Motor neuron (in vitro differentiated cells): ENCODE measurements around the gene NOL3. TPM values are rescaled to one million over a fixed set of nuclear protein-coding genes. Genes with fewer than 3 reads are reported as not detected.

Experiments
- ATAC-seq, 8 experiments: fragments of 200-7000 bp; cut with Tn5 transposase; replicated peaks in 6 of 8; 2 replicates each; pipeline ENCODE4 v1.8.0; 2021; ENCODE audit warnings: mild to moderate bottlenecking in 8 of 8, moderate library complexity in 8 of 8
- H3K27ac ChIP-seq, 2 donors: fragments of 250-450 bp; sonication (Bioruptor Pico); 2 replicates each; pipeline ENCODE4 v1.9.0; 2021; ENCODE audit warnings: antibody characterized with exemption in 2 of 2, mild to moderate bottlenecking in 2 of 2, moderate library complexity in 1 of 2
- H3K4me1 ChIP-seq, 2 donors: fragments of 250-450 bp; sonication (Bioruptor Pico); replicated peaks in 1 of 2; 2 replicates each; pipeline ENCODE4 v1.6.1; 2021; ENCODE audit warnings: antibody characterized with exemption in 2 of 2, mild to moderate bottlenecking in 2 of 2, moderate library complexity in 1 of 2
- H3K4me3 ChIP-seq, 5 donors: fragments of 250-450 bp; sonication (Bioruptor Pico); 2 replicates each; pipeline ENCODE4 v1.9.0; 2021; ENCODE audit warnings: antibody characterized with exemption in 5 of 5, mild to moderate bottlenecking in 5 of 5, moderate library complexity in 4 of 5
- WGBS, 10 experiments: fragments of 450-650 bp; shearing (Covaris generic); methylation state at CpG; one replicate each; pipeline ENCODE4 v1.0.0; 2022; 5-methylcytosine and 5-hydroxymethylcytosine counted together
- in situ Hi-C, 9 experiments: fragments of 400-800 bp; cut with MboI; loops; one replicate each; pipeline ENCODE4 v1.15.0; 2021; ENCODE audit warnings: low sequenced_read_pairs in 9 of 9, low pct_unique_long_range_greater_than_20kb in 2 of 9; ENCODE audit not compliant: unreplicated experiment in 9 of 9
- total RNA-seq, 8 experiments: library from RNA; unstranded; fragments of 300-600 nt; gene quantifications; 2 replicates each; pipeline versions ENCODE4 v1.2.3 to v1.2.4, GENCODE V29; 2022

Gene NOL3
- total RNA-seq, 8 experiments from 2014 or later, result 7.3 to 28.0 (median 15.3) TPM

DNA sequence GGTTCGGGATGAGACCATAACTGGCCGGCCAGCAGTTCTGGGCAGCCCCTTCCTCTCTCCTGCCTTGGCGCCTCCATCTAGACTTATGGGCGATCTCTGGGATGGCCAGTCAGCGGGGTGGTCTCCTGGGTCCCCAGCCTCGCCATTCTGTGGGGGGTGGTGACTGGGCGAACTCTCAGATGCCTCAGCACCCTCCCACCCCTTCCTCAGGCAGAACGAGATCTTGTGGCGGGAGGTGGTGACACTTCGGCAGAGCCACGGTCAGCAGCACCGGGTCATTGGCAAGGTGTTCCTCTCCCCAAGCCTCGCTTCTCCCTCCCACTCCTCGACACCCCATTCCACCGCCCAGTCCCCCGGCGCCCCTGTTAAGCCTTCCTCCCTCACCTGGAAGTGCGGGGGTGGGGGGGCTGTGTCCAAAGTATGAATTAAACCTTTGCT, 4.2 kb upstream of the NOL3 start:
- H3K27ac ChIP-seq, result no peak overlapping the region
- no peak overlapping the region for H3K4me3 ChIP-seq
- ATAC-seq, result no peak
- in situ Hi-C loops, result loop anchor here in 8 of 9 experiments (25.0 kb wide), 2 partner anchors 179 to 204 kb away; partner anchors contain the start of genes CES3 (in 7 of the 8) and CES4A (in 1 of the 8)
- H3K4me1 ChIP-seq, result peaks cover 24 to 32% of the 10 kb centered on the region in 2 donors
- 30 to 34% methylated on average over 2 to 3 of the region's 18 CpGs; no CpG with 5 or more reads in 8 of the 10 experiments for WGBS, 10 experiments

DNA sequence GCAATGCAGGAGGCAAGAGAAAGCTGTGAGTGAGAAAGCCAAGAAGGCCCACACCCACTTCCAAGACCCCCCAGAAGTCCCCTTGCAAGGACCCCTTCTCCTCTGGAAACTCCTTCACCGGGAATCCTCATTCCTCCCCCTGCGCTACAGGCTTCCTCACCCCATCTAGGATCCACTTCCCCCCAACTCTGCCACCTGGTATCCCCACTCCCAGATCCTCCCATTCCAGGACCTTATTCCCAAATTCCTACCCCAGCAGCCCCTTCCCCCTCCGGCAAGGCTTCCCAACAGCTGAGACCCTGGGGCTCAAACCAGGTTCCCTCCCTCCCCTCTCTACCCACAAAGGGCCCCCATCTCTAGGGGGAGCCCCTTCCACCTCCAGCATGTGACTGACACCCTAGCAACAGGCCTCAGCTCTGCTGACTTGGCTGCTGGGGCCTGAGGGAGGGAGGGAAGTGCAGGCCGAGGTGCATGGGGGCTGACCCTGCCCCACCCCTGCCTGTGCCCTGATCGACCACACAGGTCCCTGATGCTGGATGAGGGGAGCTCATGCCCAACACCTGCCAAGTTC, 3.7 kb upstream of the NOL3 start:
- Histone ChIP-seq H3K27ac (no peak overlapping the region), H3K4me1 (peaks cover 26 to 36% of the 10 kb centered on the region in 2 donors), H3K4me3 (no peak overlapping the region)
- in situ Hi-C loops, result loop anchor here in 8 of 9 experiments (25.0 kb wide), 2 partner anchors 179 to 204 kb away; partner anchors contain the start of genes CES3 (in 7 of the 8) and CES4A (in 1 of the 8)
- WGBS, 10 experiments, result 20 to 82% methylated on average over 1 to 2 of the region's 5 CpGs; no CpG with 5 or more reads in 8 of the 10 experiments
- ATAC-seq, result no peak

DNA sequence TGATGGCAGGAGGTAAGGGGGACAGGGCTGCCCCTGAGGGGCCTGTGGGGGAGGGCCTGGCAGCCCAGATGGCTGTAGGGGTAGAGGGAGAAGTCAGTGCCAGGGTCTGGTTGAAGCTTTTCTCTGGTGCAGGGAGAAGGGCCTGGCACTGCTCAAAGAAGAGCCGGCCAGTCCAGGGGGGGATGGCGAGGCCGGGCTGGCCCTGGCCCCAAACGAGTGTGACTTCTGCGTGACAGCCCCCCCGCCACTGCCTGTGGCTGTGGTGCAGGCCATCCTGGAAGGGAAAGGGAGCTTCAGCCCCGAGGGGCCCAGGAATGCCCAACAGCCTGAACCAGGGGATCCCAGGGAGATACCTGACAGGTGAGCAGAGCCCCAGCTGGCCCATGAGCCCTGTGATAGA, 2.8 kb upstream of the NOL3 start:
- 60 to 83% methylated on average over 1 of the region's 7 CpGs; no CpG with 5 or more reads in 8 of the 10 experiments for WGBS, 10 experiments
- in situ Hi-C loops, result loop anchor here in 8 of 9 experiments (25.0 kb wide), 2 partner anchors 180 to 205 kb away; partner anchors contain the start of genes CES3 (in 7 of the 8) and CES4A (in 1 of the 8)

DNA sequence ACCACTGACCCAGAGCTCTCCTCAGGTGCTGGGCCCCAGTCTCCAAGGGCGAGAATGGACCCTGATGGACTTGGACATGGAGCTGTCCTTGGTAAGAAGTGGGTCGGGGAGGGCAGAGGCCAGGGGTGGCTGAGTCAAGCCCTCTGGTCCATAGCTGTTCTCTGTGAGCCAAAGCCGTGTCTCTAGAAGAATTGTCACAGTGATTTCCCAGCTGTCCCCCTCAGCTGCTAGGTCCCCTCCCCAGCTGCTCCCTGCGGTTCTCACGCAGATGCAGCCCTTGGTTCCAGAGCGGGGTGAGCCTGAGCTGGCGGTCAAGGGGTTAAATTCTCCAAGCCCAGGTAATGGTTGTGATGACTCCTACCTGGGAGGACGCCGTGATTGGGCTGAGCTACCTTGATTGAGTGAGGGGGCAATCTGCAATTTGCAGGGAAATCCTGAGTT, 1.3 kb upstream of the NOL3 start:
- ATAC-seq, result no peak

More for the DNA sequence above, 2.8 kb upstream of the NOL3 start:
- no peak overlapping the region for H3K27ac ChIP-seq
- H3K4me3 ChIP-seq, result no peak overlapping the region
- ATAC-seq, result no peak
- H3K4me1 ChIP-seq, result peaks cover 26 to 34% of the 10 kb centered on the region in 2 donors

DNA sequence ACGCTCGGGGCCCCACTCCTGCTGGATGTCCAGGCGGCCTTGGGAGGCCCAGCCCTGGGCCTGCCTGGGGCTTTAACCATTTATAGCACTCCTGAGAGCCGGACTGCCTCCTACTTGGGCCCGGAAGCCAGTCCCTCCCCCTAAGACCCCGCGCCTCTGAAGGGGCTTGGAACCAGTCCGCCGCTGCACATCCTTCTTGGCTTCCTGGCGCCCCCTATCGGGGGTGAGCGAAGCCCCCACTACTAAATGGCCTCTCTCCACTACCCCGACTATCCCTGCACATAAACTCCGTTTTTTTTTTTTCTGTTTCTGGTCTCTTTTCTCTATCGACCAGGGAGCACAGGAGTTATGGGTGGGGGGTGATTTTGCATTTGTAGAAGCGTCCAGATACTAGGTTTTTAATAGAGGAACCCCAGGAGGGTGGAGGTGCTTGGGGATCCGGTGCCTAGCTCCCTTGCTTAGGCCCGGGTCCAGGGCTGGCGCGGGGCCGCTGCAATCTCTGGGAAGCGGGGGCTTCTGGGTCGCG, 633 bp upstream of the NOL3 start:
- peaks cover 34 to 36% of the 10 kb centered on the region in 2 donors for H3K4me1 ChIP-seq
- WGBS, 10 experiments, result 0 to 10% (median 1%) methylated on average over 1 to 14 of the region's 24 CpGs; no CpG with 5 or more reads in 4 of the 10 experiments
- in situ Hi-C loops, result loop anchor here in 8 of 9 experiments (25.0 kb wide), 2 partner anchors 182 to 207 kb away; partner anchors contain the start of genes CES3 (in 7 of the 8) and CES4A (in 1 of the 8)
- ATAC-seq, result peak; percentile 1 to 27 (median 14)
- peak overlapping the region; percentile 24 to 42 (median 30) for H3K4me3 ChIP-seq
- peak overlapping the region; percentile 70 to 81 for H3K27ac ChIP-seq

More for the DNA sequence above, 1.3 kb upstream of the NOL3 start:
- in situ Hi-C loops, result loop anchor here in 8 of 9 experiments (25.0 kb wide), 2 partner anchors 182 to 207 kb away; partner anchors contain the start of genes CES3 (in 7 of the 8) and CES4A (in 1 of the 8)
- 41 to 75% (median 51%) methylated on average over 2 to 4 of the region's 9 CpGs; no CpG with 5 or more reads in 7 of the 10 experiments for WGBS, 10 experiments
- H3K4me1 ChIP-seq, result peaks cover 32% of the 10 kb centered on the region in 2 donors
- no peak overlapping the region for H3K4me3 ChIP-seq
- peak overlapping the region in 1 of 2 donors; percentile 81 for H3K27ac ChIP-seq

DNA sequence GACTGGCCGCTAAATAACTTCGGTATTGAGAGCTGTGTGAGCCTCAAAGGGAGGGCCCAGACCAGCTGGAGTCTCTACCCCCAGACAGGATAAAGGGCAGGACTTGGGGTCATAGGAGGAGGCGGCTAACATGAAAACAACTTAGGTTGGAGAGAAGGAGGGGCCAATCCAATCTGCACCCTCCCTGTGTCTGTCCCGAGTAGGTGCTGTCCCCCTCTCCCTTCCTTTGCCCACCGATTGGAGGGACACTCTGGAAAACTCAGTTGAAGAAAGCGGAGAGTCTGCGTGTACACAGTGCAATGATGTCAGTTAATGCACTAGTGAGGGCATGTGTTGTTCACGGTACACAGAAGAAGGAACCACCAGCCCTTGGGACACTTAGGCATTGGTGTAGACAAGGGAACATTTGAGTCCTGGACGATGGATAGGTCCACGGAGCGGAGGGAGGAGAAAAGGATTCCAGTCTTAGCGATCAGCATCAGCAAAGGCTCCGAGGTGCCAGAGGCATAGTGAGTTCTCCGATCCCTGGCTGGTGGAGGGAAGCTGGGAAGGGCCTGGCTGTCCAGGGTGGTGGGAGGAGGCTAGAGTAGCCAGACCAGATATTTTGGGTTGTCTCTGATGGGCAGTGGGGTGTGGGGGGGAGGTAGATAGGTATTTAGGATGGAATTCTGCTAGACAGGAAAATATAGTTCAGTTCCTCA, 761 bp downstream of the NOL3 start:
- 3 to 50% (median 30%) methylated on average over 1 to 12 of the region's 14 CpGs; no CpG with 5 or more reads in 1 of the 10 experiments for WGBS, 10 experiments
- peak; percentile 2 to 23 (median 7) for ATAC-seq
- Histone ChIP-seq H3K27ac (peak overlapping the region; percentile 70 to 81), H3K4me3 (peak overlapping the region; percentile 24 to 42 (median 30)), H3K4me1 (peaks cover 35% of the 10 kb centered on the region in 2 donors)
- in situ Hi-C loops, result loop anchor here in 8 of 9 experiments (25.0 kb wide), 2 partner anchors 184 to 209 kb away; partner anchors contain the start of genes CES3 (in 7 of the 8) and CES4A (in 1 of the 8)

DNA sequence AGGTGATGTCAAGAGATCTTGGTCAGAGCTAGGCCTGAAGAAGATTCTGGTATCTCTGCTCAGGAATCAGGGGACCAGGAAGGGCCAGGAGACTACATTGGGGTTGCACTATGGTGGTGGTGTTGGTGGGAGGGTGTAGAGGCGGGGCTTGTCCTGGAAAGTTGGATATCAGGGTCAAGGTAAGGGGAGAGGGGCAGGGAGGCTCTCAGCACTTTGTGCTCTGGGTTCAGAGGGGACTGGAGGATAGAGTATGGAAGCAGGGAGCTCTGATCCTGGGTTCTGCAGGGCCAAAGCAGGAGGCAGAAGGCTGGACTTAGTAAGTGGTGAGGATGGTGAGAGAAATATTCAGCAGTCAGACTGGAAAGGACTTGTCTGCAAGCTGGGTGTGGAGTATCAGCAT, 3.0 kb downstream of the NOL3 start:
- 75% methylated on average over 1 of the region's 1 CpG; no CpG with 5 or more reads in 9 of the 10 experiments for WGBS, 10 experiments
- no peak for ATAC-seq
- in situ Hi-C loops, result loop anchor here in 8 of 9 experiments (25.0 kb wide), 2 partner anchors 186 to 211 kb away; partner anchors contain the start of genes CES3 (in 7 of the 8) and CES4A (in 1 of the 8)
- Histone ChIP-seq H3K4me1 (peaks cover 35% of the 10 kb centered on the region in 2 donors), H3K27ac (no peak overlapping the region), H3K4me3 (peak overlapping the region in 1 of 5 donors; percentile 29)

DNA sequence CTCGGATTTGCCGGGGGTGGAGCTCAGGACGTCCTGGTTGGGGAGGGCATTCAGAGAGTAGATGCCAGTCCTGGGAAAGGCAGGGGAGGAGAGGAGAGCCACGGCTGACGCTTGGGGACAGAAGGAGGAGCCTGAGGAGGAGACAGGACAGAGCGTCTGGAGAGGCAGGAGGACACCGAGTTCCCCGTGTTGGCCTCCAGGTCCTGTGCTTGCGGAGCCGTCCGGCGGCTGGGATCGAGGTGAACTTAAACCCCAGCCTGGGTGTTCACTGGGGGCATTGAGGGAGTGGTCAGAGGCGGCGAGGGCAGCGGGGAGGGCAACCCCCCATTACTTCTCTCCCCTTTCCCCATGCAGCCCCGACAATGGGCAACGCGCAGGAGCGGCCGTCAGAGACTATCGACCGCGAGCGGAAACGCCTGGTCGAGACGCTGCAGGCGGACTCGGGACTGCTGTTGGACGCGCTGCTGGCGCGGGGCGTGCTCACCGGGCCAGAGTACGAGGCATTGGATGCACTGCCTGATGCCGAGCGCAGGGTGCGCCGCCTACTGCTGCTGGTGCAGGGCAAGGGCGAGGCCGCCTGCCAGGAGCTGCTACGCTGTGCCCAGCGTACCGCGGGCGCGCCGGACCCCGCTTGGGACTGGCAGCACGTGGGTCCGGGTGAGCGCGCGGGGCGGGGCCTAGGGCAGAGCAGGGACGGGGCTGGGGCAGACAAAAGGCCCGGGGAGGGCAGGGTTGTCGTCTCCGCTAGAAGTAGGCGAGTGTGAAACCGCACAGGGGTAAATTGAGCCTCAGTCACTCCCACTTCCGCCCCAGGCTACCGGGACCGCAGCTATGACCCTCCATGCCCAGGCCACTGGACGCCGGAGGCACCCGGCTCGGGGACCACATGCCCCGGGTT, 3.7 kb downstream of the NOL3 start:
- Histone ChIP-seq H3K27ac (no peak overlapping the region), H3K4me3 (peak overlapping the region; percentile 14 to 29 (median 16)), H3K4me1 (peaks cover 31 to 33% of the 10 kb centered on the region in 2 donors)
- ATAC-seq, result peak; percentile 50 to 81 (median 58)
- WGBS, 10 experiments, result 0 to 22% (median 2%) methylated on average over 1 to 10 of the region's 71 CpGs; no CpG with 5 or more reads in 3 of the 10 experiments
- in situ Hi-C loops, result loop anchor here in 8 of 9 experiments (25.0 kb wide), 2 partner anchors 187 to 212 kb away; partner anchors contain the start of genes CES3 (in 7 of the 8) and CES4A (in 1 of the 8)

DNA sequence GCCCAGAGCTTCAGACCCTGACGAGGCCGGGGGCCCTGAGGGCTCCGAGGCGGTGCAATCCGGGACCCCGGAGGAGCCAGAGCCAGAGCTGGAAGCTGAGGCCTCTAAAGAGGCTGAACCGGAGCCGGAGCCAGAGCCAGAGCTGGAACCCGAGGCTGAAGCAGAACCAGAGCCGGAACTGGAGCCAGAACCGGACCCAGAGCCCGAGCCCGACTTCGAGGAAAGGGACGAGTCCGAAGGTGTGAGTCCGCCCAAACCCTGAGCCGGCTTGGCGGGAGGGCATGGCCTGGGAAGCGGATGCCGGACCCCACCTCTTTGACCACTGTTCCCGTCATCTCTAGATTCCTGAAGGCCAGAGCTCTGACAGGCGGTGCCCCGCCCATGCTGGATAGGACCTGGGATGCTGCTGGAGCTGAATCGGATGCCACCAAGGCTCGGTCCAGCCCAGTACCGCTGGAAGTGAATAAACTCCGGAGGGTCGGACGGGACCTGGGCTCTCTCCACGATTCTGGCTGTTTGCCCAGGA, 4.4 kb downstream of the NOL3 start:
- no peak for ATAC-seq
- 40 to 88% (median 65%) methylated on average over 3 to 12 of the region's 31 CpGs; no CpG with 5 or more reads in 6 of the 10 experiments for WGBS, 10 experiments
- no peak overlapping the region for H3K27ac ChIP-seq

DNA sequence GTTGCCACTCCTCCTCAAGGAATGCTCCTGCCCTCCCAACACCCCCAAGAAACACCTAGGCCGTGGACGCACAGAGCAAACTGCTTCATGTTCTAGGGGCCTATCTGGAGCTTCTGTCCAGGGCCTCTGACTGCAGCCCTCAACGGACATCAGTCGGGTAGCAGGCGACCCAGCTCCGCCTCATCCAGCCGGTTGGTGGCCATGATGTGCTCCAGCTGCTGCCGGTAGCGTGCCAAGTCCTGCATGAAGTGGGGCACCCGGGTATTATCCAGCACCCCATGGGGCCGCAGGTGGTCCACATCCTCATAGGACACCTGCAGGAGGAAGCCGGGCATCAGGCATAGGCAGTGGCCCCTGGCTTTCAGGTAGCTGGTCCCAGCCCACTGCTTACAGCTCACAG, 6.3 kb downstream of the NOL3 start:
- Histone ChIP-seq H3K4me3 (no peak overlapping the region), H3K27ac (no peak overlapping the region), H3K4me1 (peaks cover 13 to 18% of the 10 kb centered on the region in 2 donors)
- no peak for ATAC-seq
- WGBS, 10 experiments, result 83% methylated on average over 5 to 7 of the region's 12 CpGs; no CpG with 5 or more reads in 8 of the 10 experiments
- in situ Hi-C loops, result no loop called here

More for the DNA sequence above, 4.4 kb downstream of the NOL3 start:
- Histone ChIP-seq H3K4me3 (peak overlapping the region in 2 of 5 donors; percentile 14 to 29), H3K4me1 (peaks cover 24 to 26% of the 10 kb centered on the region in 2 donors)
- in situ Hi-C loops, result loop anchor here in 8 of 9 experiments (25.0 kb wide), 2 partner anchors 187 to 212 kb away; partner anchors contain the start of genes CES3 (in 7 of the 8) and CES4A (in 1 of the 8)
